Measurements from ENCODE around the gene UNKL.
"Not testable (repeated sequence)": the region's sequence is repeated elsewhere in the genome, so short reads cannot be mapped to it uniquely, and the experiment has no call there.

Gene UNKL

DNA sequence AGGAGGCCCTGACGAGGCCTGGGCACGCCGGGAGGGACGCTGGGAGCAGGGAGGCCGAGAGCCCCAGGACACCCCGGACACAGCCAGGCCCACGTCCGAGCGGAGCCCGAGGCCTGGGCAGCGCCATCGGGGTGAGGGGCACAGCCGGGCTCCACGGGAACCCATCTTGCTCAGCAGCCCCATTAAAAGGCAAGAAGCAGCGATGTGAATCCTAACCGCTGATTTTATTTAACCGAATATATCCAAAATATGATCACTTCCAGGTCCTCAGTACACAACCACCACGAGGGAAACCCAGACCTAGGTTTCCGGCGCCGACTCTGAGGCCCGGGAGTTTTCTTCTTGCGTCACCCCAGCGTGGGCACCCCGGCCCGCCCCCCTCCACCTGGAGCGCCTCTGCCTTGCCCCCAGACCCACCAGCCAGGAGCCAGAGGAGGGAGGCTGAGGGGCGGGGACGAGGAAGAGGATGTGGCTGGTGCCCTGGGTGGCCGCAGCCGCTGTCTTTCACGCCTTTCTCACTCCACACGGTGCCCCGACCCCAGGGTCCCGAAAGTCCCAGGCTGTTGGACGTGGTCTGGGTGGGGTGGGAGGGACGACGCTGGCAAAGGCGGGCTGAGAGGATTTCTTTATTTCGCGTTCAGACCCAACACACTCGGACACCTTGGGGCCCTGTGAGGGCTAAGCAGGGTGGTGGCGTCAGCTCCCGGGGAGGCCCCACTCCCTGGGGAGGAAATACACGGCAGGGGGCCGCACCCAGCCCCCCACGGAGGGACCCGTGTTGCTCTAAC lies 30.4 kb upstream of the UNKL start:
- H3K4me3 ChIP-seq (ENCODE audit: low read length), result no peak overlapping the region
- no peaks in the 10 kb centered on the region for H3K9me3 ChIP-seq (ENCODE audit: control insufficient read depth, low read length)
- no peak for DNase-seq (ENCODE audit: low read depth)
- H3K9ac ChIP-seq (ENCODE audit: low read length), result no peak overlapping the region
- no peaks in the 10 kb centered on the region for H3K4me1 ChIP-seq (ENCODE audit: control insufficient read depth, insufficient read depth, low read length)
- H3K36me3 ChIP-seq (ENCODE audit: control insufficient read depth, insufficient read depth, low read length, severe bottlenecking), result peaks cover 23% of the 10 kb centered on the region
- H3K27me3 ChIP-seq (replicated peaks; ENCODE audit: control insufficient read depth, insufficient read depth, low read length), result no peaks in the 10 kb centered on the region

DNA sequence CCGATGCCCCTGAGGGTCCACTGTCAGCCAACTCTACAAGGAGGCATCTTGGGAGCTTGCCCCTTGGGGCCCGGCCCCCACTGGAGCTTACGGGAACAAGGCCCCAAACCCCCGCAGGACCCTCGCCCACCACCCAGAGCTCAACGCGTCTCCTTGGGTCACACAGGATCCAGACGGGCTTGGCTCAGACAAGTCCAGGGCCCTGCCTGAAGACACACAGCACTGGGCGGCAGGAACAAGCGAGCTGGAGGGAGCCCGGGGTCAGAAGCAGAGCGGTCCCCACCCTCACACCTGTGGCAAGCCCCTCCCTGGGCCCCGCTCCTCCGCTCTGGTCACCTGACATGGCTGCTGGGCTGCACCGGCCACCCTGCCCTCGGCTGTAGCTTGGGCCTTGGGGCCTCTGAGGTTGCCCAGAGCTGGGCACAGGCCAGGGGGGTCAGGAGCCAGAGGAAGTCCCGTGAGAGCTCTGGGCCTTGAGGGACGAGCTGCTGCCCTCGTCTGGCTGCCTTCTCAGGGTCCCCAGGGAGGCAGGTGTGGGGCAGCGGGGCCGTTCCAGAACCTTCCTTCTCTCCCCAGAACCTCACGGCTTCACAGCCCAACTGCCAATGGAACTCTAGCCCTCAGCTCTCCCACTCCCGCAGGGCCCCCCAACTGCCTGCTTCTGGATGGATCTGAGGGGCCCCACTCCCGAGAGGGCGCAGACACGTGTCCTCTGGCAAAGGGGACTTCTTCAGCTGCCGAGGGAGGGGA lies 29.7 kb upstream of the UNKL start, which contains the start of gene CCDC154:
Gene CCDC154, minus strand, starts transcription at position 577 of the 750 bp plus-strand sequence. Its CDS starts 234 bp downstream, at position 343.
- Histone ChIP-seq H3K4me1 (ENCODE audit: control insufficient read depth, insufficient read depth, low read length) (no peaks in the 10 kb centered on the region), H3K4me3 (ENCODE audit: low read length) (no peak within 1 kb of the TSS), H3K9me3 (ENCODE audit: control insufficient read depth, low read length) (no peaks in the 10 kb centered on the region), H3K27me3 (replicated peaks; ENCODE audit: control insufficient read depth, insufficient read depth, low read length) (no peaks in the 10 kb centered on the region), H3K9ac (ENCODE audit: low read length) (no peak within 1 kb of the TSS), H3K36me3 (ENCODE audit: control insufficient read depth, insufficient read depth, low read length, severe bottlenecking) (peaks cover 16% of the 10 kb centered on the region)
- no peak for DNase-seq (ENCODE audit: low read depth)

DNA sequence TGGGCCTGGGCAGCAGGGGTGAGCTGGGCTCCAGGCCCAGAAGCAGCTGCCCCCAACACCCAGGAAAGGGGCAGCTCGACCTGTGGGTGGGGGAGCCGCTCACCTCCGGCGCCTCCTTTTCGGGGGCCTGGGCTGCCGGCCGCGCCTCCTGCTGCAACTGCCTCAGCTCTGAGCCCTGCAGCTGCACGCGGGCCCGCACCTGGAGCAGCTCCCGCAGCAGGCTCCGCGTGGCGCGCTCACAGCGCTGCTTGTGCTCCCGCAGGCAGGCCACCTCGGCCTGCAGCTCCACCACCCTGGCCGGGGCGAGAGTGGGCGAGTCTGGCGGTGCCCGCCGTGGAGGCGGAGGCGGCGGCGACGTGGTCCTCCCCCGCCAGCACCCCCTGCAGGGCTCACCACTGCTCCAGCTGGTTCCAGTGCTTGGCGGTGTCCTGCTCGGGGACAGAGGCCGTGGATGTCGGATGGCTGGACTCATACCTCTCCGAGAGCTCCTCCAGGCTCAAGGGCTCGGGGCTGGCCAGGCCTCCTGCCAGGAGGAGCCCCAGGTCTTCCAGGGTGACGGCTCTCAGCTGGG lies 29.0 kb upstream of the UNKL start:
- no peaks in the 10 kb centered on the region for H3K9me3 ChIP-seq (ENCODE audit: control insufficient read depth, low read length)
- no peak for DNase-seq (ENCODE audit: low read depth)
- H3K9ac ChIP-seq (ENCODE audit: low read length), result no peak overlapping the region
- H3K27me3 ChIP-seq (replicated peaks; ENCODE audit: control insufficient read depth, insufficient read depth, low read length), result no peaks in the 10 kb centered on the region
- no peak overlapping the region for H3K4me3 ChIP-seq (ENCODE audit: low read length)
- peaks cover 12% of the 10 kb centered on the region for H3K36me3 ChIP-seq (ENCODE audit: control insufficient read depth, insufficient read depth, low read length, severe bottlenecking)
- H3K4me1 ChIP-seq (ENCODE audit: control insufficient read depth, insufficient read depth, low read length), result no peaks in the 10 kb centered on the region

DNA sequence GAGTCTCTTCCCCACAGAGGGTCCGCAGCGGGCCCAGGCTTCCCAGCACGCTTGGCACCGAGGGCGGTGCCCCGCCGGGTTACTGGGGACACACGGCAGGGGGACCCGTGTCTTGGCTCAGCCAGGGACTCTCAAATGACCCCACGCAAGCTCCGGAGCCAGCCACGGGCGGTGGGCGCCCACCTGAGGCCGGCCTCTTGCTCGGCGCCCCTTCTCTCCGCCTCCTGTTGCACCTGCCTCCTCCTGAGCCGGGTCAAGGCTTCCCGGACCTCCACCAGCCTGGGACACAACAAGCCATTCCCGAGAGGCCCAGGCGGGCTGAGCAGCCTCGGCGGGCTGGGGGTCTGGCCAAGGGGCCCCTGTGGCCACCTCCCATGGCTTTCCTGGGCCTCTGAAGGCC lies 28.2 kb upstream of the UNKL start:
- H3K9me3 ChIP-seq (ENCODE audit: control insufficient read depth, low read length), result no peaks in the 10 kb centered on the region
- no peak overlapping the region for H3K9ac ChIP-seq (ENCODE audit: low read length)
- H3K27me3 ChIP-seq (replicated peaks; ENCODE audit: control insufficient read depth, insufficient read depth, low read length), result no peaks in the 10 kb centered on the region
- no peak overlapping the region for H3K4me3 ChIP-seq (ENCODE audit: low read length)
- DNase-seq (ENCODE audit: low read depth), result no peak
- H3K36me3 ChIP-seq (ENCODE audit: control insufficient read depth, insufficient read depth, low read length, severe bottlenecking), result peaks cover 4% of the 10 kb centered on the region
- H3K4me1 ChIP-seq (ENCODE audit: control insufficient read depth, insufficient read depth, low read length), result no peaks in the 10 kb centered on the region

DNA sequence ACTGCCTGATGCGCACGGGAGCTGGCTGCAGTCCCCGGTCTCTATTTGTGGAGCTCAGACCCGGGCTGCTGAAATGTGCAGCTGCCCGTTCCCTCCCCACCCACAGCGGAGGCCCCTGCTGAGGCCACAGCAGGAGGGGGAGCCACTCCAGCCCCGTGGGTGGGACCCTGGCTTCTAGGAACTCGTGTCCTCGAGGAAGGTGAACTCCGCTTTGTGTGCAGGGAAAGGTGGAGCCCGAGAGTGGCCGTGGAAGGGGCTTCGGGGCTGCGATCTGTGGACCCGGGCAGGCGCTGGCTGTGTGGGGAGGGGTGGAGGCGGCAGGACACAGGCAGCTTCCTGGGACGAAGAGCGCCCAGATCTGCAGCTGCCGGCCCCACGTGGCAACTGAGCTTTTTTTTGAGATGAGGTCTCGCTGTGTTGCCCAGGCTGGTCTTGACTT lies 26.9 kb upstream of the UNKL start:
- no peak overlapping the region for H3K9ac ChIP-seq (ENCODE audit: low read length)
- H3K4me3 ChIP-seq (ENCODE audit: low read length), result no peak overlapping the region
- H3K36me3 ChIP-seq (ENCODE audit: control insufficient read depth, insufficient read depth, low read length, severe bottlenecking), result peaks cover 2% of the 10 kb centered on the region
- DNase-seq (ENCODE audit: low read depth), result no peak
- H3K4me1 ChIP-seq (ENCODE audit: control insufficient read depth, insufficient read depth, low read length), result no peaks in the 10 kb centered on the region
- H3K9me3 ChIP-seq (ENCODE audit: control insufficient read depth, low read length), result no peaks in the 10 kb centered on the region
- H3K27me3 ChIP-seq (replicated peaks; ENCODE audit: control insufficient read depth, insufficient read depth, low read length), result no peaks in the 10 kb centered on the region

DNA sequence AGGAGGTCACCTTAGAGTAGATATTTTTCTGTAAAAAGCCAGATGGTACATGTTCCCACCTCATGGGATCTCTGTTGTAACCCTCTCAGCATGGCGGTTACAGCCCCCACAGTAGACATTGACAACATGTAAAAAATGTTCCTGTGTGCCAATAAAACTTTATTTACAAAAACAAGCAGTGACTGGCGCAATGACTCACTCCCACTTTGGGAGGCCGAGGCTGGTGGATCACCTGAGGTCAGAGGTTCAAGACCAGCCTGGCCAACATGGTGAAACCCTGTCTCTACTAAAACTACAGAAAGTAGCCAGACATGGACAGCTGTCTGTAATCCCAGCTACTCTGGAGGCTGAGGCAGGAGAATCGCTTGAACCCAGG lies 25.2 kb upstream of the UNKL start:
- H3K4me3 ChIP-seq (ENCODE audit: low read length); H3K9me3 ChIP-seq (ENCODE audit: control insufficient read depth, low read length); H3K27me3 ChIP-seq (replicated peaks; ENCODE audit: control insufficient read depth, insufficient read depth, low read length); DNase-seq (ENCODE audit: low read depth); H3K36me3 ChIP-seq (ENCODE audit: control insufficient read depth, insufficient read depth, low read length, severe bottlenecking); H3K4me1 ChIP-seq (ENCODE audit: control insufficient read depth, insufficient read depth, low read length); H3K9ac ChIP-seq (ENCODE audit: low read length): not testable (repeated sequence)

DNA sequence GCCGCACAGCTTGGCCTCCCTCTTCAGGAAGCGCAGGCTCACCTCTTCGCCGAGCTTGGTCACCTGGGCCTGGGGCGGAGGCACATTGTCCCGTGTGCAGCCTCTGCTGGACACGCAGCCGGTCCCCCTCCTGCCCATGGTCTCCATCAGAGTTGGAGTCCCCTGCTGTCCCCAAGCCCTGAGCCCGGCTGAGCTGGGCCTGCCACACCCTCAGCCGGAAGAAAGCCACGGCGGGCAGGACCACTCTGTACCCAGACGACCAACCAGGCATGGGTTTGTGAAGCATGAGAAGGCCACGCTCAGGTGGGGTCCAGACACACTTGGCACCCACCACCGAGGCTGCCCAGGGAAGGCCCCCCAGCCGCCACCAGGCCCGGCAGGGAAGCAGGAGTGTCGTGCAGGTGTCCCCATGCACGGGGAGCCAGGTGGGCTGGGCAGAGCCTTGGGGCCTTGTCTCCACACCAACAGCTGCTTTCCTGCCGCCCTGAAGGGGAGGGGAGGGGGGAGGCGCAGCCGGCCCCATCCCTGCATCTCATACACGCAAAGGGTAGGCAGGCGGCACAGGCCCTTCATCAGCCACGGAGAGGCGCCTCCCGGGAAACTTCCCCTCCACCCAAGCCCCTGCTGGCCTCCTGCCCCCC lies 24.7 kb upstream of the UNKL start:
- Histone ChIP-seq H3K27me3 (replicated peaks; ENCODE audit: control insufficient read depth, insufficient read depth, low read length) (no peaks in the 10 kb centered on the region), H3K9ac (ENCODE audit: low read length) (no peak overlapping the region), H3K36me3 (ENCODE audit: control insufficient read depth, insufficient read depth, low read length, severe bottlenecking) (no peaks in the 10 kb centered on the region), H3K4me1 (ENCODE audit: control insufficient read depth, insufficient read depth, low read length) (no peaks in the 10 kb centered on the region), H3K9me3 (ENCODE audit: control insufficient read depth, low read length) (no peaks in the 10 kb centered on the region), H3K4me3 (ENCODE audit: low read length) (no peak overlapping the region)
- no peak for DNase-seq (ENCODE audit: low read depth)

DNA sequence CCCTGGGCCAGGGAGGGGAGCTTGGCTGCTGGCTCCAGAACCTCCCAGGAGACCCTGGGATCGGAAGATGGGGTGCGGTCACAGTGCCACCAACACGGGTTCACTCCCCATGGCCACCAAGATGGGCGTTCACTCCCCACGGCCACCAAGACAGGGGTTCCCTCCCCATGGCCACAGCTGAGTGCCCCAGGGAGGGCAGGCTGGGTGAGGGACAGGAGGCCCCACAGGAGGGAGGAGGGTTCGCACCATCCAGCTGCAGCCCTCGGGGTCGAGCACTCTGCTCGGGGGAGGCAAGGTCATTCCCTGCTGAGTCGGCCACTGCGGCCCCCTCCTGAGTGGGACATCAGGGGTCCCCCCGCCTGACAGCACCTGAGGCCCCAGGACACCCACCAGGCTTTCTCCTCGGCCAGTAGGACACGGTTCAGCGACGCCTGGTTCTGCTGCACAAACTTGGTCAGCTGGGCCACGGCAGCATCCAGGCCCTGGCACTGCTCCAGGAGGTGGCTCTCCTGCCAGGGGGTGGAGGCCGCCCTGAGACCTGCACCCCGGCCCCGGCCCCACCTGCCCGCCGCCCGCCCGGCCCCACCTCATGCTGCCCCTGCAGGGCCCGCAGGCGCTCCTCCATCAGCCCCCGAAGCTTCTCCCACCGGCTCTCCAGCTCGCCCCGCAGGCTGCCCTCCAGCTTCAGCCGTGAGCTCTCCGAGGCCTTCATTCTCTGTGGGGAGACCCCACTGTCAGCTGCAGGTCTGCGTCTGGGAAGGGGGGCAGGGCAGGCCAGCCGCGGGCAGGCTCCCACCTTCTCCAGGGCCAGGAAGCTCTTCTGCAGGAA lies 23.9 kb upstream of the UNKL start:
- no peaks in the 10 kb centered on the region for H3K4me1 ChIP-seq (ENCODE audit: control insufficient read depth, insufficient read depth, low read length)
- H3K9ac ChIP-seq (ENCODE audit: low read length), result no peak overlapping the region
- no peaks in the 10 kb centered on the region for H3K9me3 ChIP-seq (ENCODE audit: control insufficient read depth, low read length)
- no peaks in the 10 kb centered on the region for H3K36me3 ChIP-seq (ENCODE audit: control insufficient read depth, insufficient read depth, low read length, severe bottlenecking)
- no peaks in the 10 kb centered on the region for H3K27me3 ChIP-seq (replicated peaks; ENCODE audit: control insufficient read depth, insufficient read depth, low read length)
- no peak overlapping the region for H3K4me3 ChIP-seq (ENCODE audit: low read length)
- no peak for DNase-seq (ENCODE audit: low read depth)

DNA sequence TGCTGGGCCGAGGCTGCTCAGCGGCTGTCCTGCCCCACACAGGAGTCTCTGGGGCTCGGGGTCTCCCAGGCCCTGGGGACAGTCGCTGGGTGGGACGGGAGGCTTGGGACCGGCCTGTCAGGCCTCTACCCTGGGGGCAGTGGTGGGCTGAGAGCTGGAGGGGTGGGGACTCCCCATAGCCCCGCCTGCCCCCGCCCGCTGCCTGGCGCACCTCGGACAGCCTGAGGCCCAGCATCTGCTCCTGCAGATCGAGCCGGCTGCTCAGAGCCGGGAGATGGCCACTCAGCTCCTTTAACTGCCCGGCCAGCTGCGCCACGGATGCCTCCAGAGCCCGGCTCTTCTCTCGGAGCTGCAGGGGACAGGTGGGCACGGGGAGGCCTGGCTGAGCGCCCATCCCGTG lies 23.1 kb upstream of the UNKL start:
- DNase-seq (ENCODE audit: low read depth), result no peak
- H3K27me3 ChIP-seq (replicated peaks; ENCODE audit: control insufficient read depth, insufficient read depth, low read length), result no peaks in the 10 kb centered on the region

DNA sequence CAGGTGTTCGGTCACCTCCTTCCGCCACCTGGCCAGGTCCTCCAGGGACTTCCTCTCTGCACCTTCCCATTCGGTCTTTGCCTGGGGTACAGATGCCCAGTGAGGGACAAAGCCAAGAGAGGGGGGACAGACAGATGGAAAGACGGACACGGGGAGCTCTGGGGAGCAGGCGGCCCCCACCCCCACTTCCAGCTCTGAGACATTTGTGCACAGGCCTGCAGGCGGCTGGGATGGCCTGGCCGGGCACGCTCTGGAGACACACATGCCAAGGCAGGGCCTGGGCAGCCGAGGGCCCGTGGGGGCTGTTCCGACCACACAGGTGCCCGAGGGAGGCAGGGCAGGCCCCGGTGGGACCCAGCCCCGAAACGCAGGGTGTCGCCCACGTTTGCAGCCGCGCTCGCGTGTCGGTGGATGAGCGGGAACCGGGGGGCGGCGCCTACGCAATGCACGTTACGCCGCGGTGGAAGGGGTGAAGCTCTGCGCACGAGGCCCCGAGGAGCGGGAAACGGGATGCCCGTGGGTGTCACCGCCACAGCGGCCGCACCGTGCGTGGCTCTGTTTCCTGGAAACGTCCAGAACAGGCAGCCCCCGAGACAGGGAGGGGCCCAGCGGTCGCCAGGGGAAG lies 22.3 kb upstream of the UNKL start:
- Histone ChIP-seq H3K4me1 (ENCODE audit: control insufficient read depth, insufficient read depth, low read length) (no peaks in the 10 kb centered on the region), H3K9me3 (ENCODE audit: control insufficient read depth, low read length) (no peaks in the 10 kb centered on the region), H3K9ac (ENCODE audit: low read length) (no peak overlapping the region), H3K27me3 (replicated peaks; ENCODE audit: control insufficient read depth, insufficient read depth, low read length) (no peaks in the 10 kb centered on the region), H3K4me3 (ENCODE audit: low read length) (no peak overlapping the region), H3K36me3 (ENCODE audit: control insufficient read depth, insufficient read depth, low read length, severe bottlenecking) (no peaks in the 10 kb centered on the region)
- no peak for DNase-seq (ENCODE audit: low read depth)

More for the DNA sequence above, 23.1 kb upstream of the UNKL start:
- Histone ChIP-seq H3K36me3 (ENCODE audit: control insufficient read depth, insufficient read depth, low read length, severe bottlenecking) (no peaks in the 10 kb centered on the region), H3K9me3 (ENCODE audit: control insufficient read depth, low read length) (no peaks in the 10 kb centered on the region), H3K4me1 (ENCODE audit: control insufficient read depth, insufficient read depth, low read length) (no peaks in the 10 kb centered on the region), H3K9ac (ENCODE audit: low read length) (no peak overlapping the region), H3K4me3 (ENCODE audit: low read length) (no peak overlapping the region)
